GM12878 (cell line): ENCODE measurements around the gene SLCO3A1. TPM values are rescaled to one million over a fixed set of nuclear protein-coding genes. Genes with fewer than 3 reads are reported as not detected.
A peak's percentile ranks its signal among the peaks of the same experiment; 100 is the strongest.

Experiments used
- ATAC-seq: fragments of 200-7000 bp; cut with Tn5 transposase; 3 replicates; pipeline ENCODE4 v1.9.1; 2020; ENCODE audit warnings: mild to moderate bottlenecking, moderate library complexity
- BruUV-seq: library from RNA; stranded (reverse); fragments of 400-500 nt; replicated peaks from 2 replicates; lab custom pipeline; 2021; lab: Mats Ljungman, UMichigan
- CTCF ChIA-PET: fragments of 300-600 bp; sonication (Branson Sonifier 250); formaldehyde crosslinking; extraction: SDS; loops from one replicate; lab custom pipeline; 2021; ENCODE audit warnings: inconsistent platforms; lab: Yijun Ruan, JAX
- POLR2A ChIA-PET: fragments of 350-600 bp; formaldehyde crosslinking; extraction: SDS; loops from one replicate; lab custom pipeline; 2021; ENCODE audit warnings: inconsistent platforms; lab: Charles Lee
- RAD21 ChIA-PET: fragments of 300-600 bp; sonication (Branson Sonifier 250); formaldehyde crosslinking; loops from one replicate; lab custom pipeline; 2023; ENCODE audit warnings: antibody characterized with exemption; ENCODE audit not compliant: unreplicated experiment; lab: Charles Lee
- SMC1A ChIA-PET: fragments of 300-600 bp; sonication (Branson Sonifier 250); formaldehyde crosslinking; loops from one replicate; lab custom pipeline; 2023; ENCODE audit not compliant: unreplicated experiment, uncharacterized antibody; lab: Charles Lee
- DNase-seq: peaks from one replicate; pipeline ENCODE4 v3.0.0-alpha.2; 2011; ENCODE audit warnings: low read depth, low spot score
- FAIRE-seq: peaks from 3 replicates; lab custom pipeline; 2011; peaks lifted over from hg19 to GRCh38; lab: Jason Lieb, UNC
- H2AFZ ChIP-seq: 2 replicates; pipeline ENCODE4 v1.6.0; 2011; ENCODE audit warnings: low read depth, low read length, control low read depth; ENCODE audit not compliant: control insufficient read depth
- H3K27ac ChIP-seq: 2 replicates; pipeline ENCODE4 v1.5.1; 2011; ENCODE audit warnings: control low read depth; ENCODE audit not compliant: control insufficient read depth, insufficient read depth
- H3K27me3 ChIP-seq, 2 experiments: replicated peaks in 1 of 2; 2 replicates each; pipeline versions ENCODE4 v1.6.0 to v1.6.1; 2011; ENCODE audit warnings: low read length in 1 of 2; ENCODE audit not compliant: control insufficient read depth in 2 of 2, insufficient read depth in 2 of 2
- H3K36me3 ChIP-seq, 2 experiments: 2 replicates each; pipeline ENCODE4 v1.5.1; 2011; ENCODE audit warnings: low read length in 1 of 2; ENCODE audit not compliant: control insufficient read depth in 2 of 2, insufficient read depth in 2 of 2
- H3K4me1 ChIP-seq: 2 replicates; pipeline ENCODE4 v1.6.1; 2011; ENCODE audit warnings: mild to moderate bottlenecking, low read length, moderate library complexity, mixed read lengths; ENCODE audit not compliant: control insufficient read depth, insufficient read depth
- H3K4me2 ChIP-seq: 2 replicates; pipeline ENCODE4 v1.6.0; 2011; ENCODE audit warnings: control low read depth; ENCODE audit not compliant: control insufficient read depth, insufficient read depth
- H3K4me3 ChIP-seq: fragments of 200-600 bp; sonication (generic); 2 replicates; pipeline ENCODE4 v1.5.1; 2016
- H3K79me2 ChIP-seq: 2 replicates; pipeline ENCODE4 v1.6.0; 2011; ENCODE audit warnings: low read length; ENCODE audit not compliant: control insufficient read depth, insufficient read depth
- H3K9ac ChIP-seq: 2 replicates; pipeline ENCODE4 v1.8.0; 2011; ENCODE audit warnings: low read length, control low read depth, mixed read lengths; ENCODE audit not compliant: control insufficient read depth, insufficient read depth
- H3K9me3 ChIP-seq: replicated peaks from 3 replicates; pipeline ENCODE4 v1.5.1; 2011; ENCODE audit warnings: mild to moderate bottlenecking, low read length; ENCODE audit not compliant: control insufficient read depth, insufficient read depth
- H4K20me1 ChIP-seq: 2 replicates; pipeline ENCODE4 v1.6.0; 2011; ENCODE audit not compliant: control insufficient read depth, insufficient read depth
- ASH2L ChIP-seq: fragments of 300-600, 200-600 bp; sonication (generic); IDR thresholded peaks from 2 replicates; pipeline ENCODE4 v1.6.1; 2017; ENCODE audit warnings: low read depth, mild to moderate bottlenecking, borderline replicate concordance
- ATF7 ChIP-seq: fragments of 450-650 bp; IDR thresholded peaks from 2 replicates; pipeline ENCODE4 v1.6.1; 2016; ENCODE audit warnings: low read depth, mild to moderate bottlenecking
- BCL11A ChIP-seq: IDR thresholded peaks from 2 replicates; pipeline ENCODE4 v1.6.1; 2011; ENCODE audit warnings: low read depth, low read length
- NFYB ChIP-seq: IDR thresholded peaks from 2 replicates; pipeline ENCODE4 v1.6.1; 2011; ENCODE audit warnings: low read depth, mild to moderate bottlenecking, low read length, improper control_type of control experiment, moderate library complexity; ENCODE audit not compliant: insufficient read depth
- PRDM15 ChIP-seq: fragments of 450-650 bp; formaldehyde crosslinking; IDR thresholded peaks from 2 replicates; pipeline ENCODE4 v1.4.0; 2020; ENCODE audit warnings: mild to moderate bottlenecking, moderate library complexity
- STAT1 ChIP-seq: fragments of 450-650 bp; conservative IDR thresholded peaks from 2 replicates; pipeline ENCODE4 v1.6.1; 2014; ENCODE audit warnings: antibody characterized with exemption, mild to moderate bottlenecking
- TCF12 ChIP-seq: IDR thresholded peaks from 2 replicates; pipeline ENCODE4 v1.6.1; 2011; ENCODE audit warnings: low read depth, mild to moderate bottlenecking, low read length
- ZNF274 ChIP-seq: IDR thresholded peaks from one replicate; pipeline ENCODE4 v1.8.0; 2011; ENCODE audit not compliant: insufficient read length, insufficient read depth
- ZNF622 ChIP-seq: fragments of 450-650 bp; IDR thresholded peaks from 2 replicates; pipeline ENCODE4 v1.6.1; 2017; ENCODE audit warnings: mild to moderate bottlenecking, inconsistent platforms
- WGBS: methylation state at CpG from one replicate; pipeline ENCODE4 v1.1.6; 2016; ENCODE audit warnings: low lambda C conversion rate; ENCODE audit not compliant: insufficient replicate concordance, insufficient coverage; ENCODE audit errors: missing lambda C conversion rate; 5-methylcytosine and 5-hydroxymethylcytosine counted together
- in situ Hi-C: fragments of 300-500 bp; cut with MboI; formaldehyde crosslinking; loops from 9 replicates; pipeline ENCODE4 v1.14.3; 2018; ENCODE audit warnings: mixed read lengths
- intact Hi-C: fragments of 100-400 bp; cut with micrococcal nuclease; formaldehyde crosslinking; loops from one replicate; pipeline ENCODE4 v1.14.2; 2022; ENCODE audit not compliant: unreplicated experiment
- polyA plus RNA-seq, 11 experiments: library from polyadenylated mRNA; depleted of rRNA in 4 of 11; unstranded in 6 of 11; stranded (reverse) in 5 of 11; fragments of >200 nt; fragmentation: Nextera tagmentation in 4 of 11; fragmentation: Illumina TruSeq in 1 of 11; extraction: Ambion mirVana in 4 of 11; extraction: Trizol in 1 of 11; gene quantifications; 1 replicate in 1 of 11; 2 replicates in 10 of 11; pipeline versions ENCODE4 v1.2.1 to v1.2.3, GENCODE V29; 2011 to 2016; ENCODE audit warnings: inconsistent platforms in 2 of 11, missing spikeins in 2 of 11, low read depth in 1 of 11
- total RNA-seq, 4 experiments: library from RNA; depleted of rRNA in 3 of 4; stranded (reverse); fragments of >200 nt in 3 of 4; fragmentation: Illumina TruSeq in 1 of 4; extraction: Trizol in 1 of 4; gene quantifications; 2 replicates each; pipeline versions ENCODE4 v1.2.1 to v1.2.3, GENCODE V29; 2013 to 2021
- TF ChIP-seq, protein P1 (sequence below): fragments of 450-650 bp; IDR thresholded peaks from 2 replicates; pipeline ENCODE4 v1.6.1; 2017; ENCODE audit warnings: mild to moderate bottlenecking, moderate library complexity
- TF ChIP-seq, protein P2 (sequence below): fragments of 450-650 bp; IDR thresholded peaks from 2 replicates; pipeline ENCODE4 v1.6.1; 2016; ENCODE audit warnings: mild to moderate bottlenecking
- TF ChIP-seq, protein P3 (sequence below): fragments of 450-650 bp; IDR thresholded peaks from 2 replicates; pipeline ENCODE4 v1.6.1; 2016; ENCODE audit warnings: mild to moderate bottlenecking

Gene SLCO3A1
- total and polyA plus RNA-seq, 10 of the 15 experiments (the other 5 are each of a cell fraction or from before 2014, with no cell fraction given) = 0.05 to 5.9 (median 0.31) TPM

- TF ChIP-seq, protein P1, sequence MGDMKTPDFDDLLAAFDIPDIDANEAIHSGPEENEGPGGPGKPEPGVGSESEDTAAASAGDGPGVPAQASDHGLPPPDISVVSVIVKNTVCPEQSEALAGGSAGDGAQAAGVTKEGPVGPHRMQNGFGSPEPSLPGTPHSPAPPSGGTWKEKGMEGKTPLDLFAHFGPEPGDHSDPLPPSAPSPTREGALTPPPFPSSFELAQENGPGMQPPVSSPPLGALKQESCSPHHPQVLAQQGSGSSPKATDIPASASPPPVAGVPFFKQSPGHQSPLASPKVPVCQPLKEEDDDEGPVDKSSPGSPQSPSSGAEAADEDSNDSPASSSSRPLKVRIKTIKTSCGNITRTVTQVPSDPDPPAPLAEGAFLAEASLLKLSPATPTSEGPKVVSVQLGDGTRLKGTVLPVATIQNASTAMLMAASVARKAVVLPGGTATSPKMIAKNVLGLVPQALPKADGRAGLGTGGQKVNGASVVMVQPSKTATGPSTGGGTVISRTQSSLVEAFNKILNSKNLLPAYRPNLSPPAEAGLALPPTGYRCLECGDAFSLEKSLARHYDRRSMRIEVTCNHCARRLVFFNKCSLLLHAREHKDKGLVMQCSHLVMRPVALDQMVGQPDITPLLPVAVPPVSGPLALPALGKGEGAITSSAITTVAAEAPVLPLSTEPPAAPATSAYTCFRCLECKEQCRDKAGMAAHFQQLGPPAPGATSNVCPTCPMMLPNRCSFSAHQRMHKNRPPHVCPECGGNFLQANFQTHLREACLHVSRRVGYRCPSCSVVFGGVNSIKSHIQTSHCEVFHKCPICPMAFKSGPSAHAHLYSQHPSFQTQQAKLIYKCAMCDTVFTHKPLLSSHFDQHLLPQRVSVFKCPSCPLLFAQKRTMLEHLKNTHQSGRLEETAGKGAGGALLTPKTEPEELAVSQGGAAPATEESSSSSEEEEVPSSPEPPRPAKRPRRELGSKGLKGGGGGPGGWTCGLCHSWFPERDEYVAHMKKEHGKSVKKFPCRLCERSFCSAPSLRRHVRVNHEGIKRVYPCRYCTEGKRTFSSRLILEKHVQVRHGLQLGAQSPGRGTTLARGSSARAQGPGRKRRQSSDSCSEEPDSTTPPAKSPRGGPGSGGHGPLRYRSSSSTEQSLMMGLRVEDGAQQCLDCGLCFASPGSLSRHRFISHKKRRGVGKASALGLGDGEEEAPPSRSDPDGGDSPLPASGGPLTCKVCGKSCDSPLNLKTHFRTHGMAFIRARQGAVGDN = no peak
- TF ChIP-seq ASH2L = no peak
- no peak for TF ChIP-seq NFYB
Observed at GRCh38 chr15:91956026-91956723, 102.7 kb downstream of the SLCO3A1 start (continued).

DNA sequence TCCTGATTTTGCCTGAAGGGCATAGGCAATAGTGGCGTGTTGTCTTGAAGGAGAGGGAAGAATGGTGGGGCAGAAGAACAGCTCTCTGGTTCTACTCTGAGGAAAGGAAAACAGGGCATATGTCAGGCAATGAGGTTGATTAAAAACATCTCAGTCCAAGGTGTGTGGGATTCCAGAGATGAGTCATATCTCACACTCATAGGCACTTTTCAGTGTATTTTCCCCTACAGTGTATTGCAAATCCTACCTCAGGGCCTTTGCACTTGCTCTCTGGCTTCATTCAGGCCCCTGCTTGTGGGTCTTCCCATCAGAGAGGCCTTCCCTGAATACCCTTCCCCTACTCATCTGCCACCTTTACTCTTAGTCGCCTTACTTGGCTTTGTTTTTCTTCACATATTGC, 107.8 kb downstream of the SLCO3A1 start:
- CTCF ChIA-PET = no interaction called here
- WGBS = 37% methylated on average over 2 of the region's 2 CpGs
- no peak overlapping the region for H3K27ac ChIP-seq
- TF ChIP-seq TCF12 (no peak), ATF7 (no peak), ZNF274 (no peak), STAT1 (no peak), BCL11A (no peak), PRDM15 (CRISPR knock-in tag) (no peak), ZNF622 (no peak)
- TF ChIP-seq, protein P2, sequence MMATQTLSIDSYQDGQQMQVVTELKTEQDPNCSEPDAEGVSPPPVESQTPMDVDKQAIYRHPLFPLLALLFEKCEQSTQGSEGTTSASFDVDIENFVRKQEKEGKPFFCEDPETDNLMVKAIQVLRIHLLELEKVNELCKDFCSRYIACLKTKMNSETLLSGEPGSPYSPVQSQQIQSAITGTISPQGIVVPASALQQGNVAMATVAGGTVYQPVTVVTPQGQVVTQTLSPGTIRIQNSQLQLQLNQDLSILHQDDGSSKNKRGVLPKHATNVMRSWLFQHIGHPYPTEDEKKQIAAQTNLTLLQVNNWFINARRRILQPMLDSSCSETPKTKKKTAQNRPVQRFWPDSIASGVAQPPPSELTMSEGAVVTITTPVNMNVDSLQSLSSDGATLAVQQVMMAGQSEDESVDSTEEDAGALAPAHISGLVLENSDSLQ = no peak
- TF ChIP-seq, protein P3, sequence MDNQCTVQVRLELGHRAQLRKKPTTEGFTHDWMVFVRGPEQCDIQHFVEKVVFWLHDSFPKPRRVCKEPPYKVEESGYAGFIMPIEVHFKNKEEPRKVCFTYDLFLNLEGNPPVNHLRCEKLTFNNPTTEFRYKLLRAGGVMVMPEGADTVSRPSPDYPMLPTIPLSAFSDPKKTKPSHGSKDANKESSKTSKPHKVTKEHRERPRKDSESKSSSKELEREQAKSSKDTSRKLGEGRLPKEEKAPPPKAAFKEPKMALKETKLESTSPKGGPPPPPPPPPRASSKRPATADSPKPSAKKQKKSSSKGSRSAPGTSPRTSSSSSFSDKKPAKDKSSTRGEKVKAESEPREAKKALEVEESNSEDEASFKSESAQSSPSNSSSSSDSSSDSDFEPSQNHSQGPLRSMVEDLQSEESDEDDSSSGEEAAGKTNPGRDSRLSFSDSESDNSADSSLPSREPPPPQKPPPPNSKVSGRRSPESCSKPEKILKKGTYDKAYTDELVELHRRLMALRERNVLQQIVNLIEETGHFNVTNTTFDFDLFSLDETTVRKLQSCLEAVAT = no peak

More for the DNA sequence above, 107.8 kb downstream of the SLCO3A1 start:
- Histone ChIP-seq H3K4me1 (no peaks in the 10 kb centered on the region), H3K79me2 (no peaks in the 10 kb centered on the region), H3K9me3 (no peaks in the 10 kb centered on the region; the same call in 2 of the 3 replicates), H3K4me2 (no peak overlapping the region), H4K20me1 (no peaks in the 10 kb centered on the region), H3K9ac (no peak overlapping the region), H3K4me3 (no peak overlapping the region), H3K36me3 (no peaks in the 10 kb centered on the region), H3K27me3 (no peaks in the 10 kb centered on the region), H2AFZ (no peak overlapping the region)
- peak; percentile 74 for ATAC-seq
- in situ Hi-C loops (no loop called here), intact Hi-C loops (no loop called here)
- ChIA-PET RAD21 (no interaction called here), POLR2A (no interaction called here), SMC1A (interaction anchor here (1.0 kb wide), 1 partner anchor 22 kb away, joined by 3 read pairs; no protein-coding TSS in a partner anchor)
- BruUV-seq = no TSS peak
- DNase-seq = no peak
- FAIRE-seq = no peak
